Chondrocyte (in vitro differentiated cells): ENCODE results near the gene DUS2. TPM values are rescaled to one million over a fixed set of nuclear protein-coding genes. Genes with fewer than 3 reads are reported as not detected.

Experiments
- DNase-seq: peaks from one replicate; pipeline ENCODE4 v3.0.0; 2021; ENCODE audit warnings: mixed read lengths, low spot score
- H3K27ac Mint-ChIP-seq: one replicate; pipeline ENCODE4 v1.8.0; 2021; ENCODE audit warnings: mild to moderate bottlenecking, moderate library complexity, mixed read lengths; ENCODE audit not compliant: unreplicated experiment
- H3K27me3 Mint-ChIP-seq: 2 replicates; pipeline ENCODE4 v1.8.0; 2021; ENCODE audit warnings: low read depth, mixed read lengths
- H3K36me3 Mint-ChIP-seq: 2 replicates; pipeline ENCODE4 v1.8.0; 2021; ENCODE audit warnings: low read depth, mixed read lengths
- H3K4me1 Mint-ChIP-seq: 2 replicates; pipeline ENCODE4 v1.8.0; 2021; ENCODE audit warnings: low read depth, mild to moderate bottlenecking, mixed read lengths
- H3K4me3 Mint-ChIP-seq: one replicate; pipeline ENCODE4 v1.8.0; 2021; ENCODE audit warnings: mild to moderate bottlenecking, moderate library complexity, mixed read lengths; ENCODE audit not compliant: unreplicated experiment
- H3K9me3 Mint-ChIP-seq: 2 replicates; pipeline ENCODE4 v1.8.0; 2021; ENCODE audit warnings: low read depth, mixed read lengths
- total RNA-seq: library from RNA; stranded (reverse); gene quantifications from 3 replicates; pipeline ENCODE4 v1.2.1, GENCODE V29; 2021
- TF ChIP-seq, protein P1 (sequence below): fragments of 200-600 bp; sonication (generic); IDR thresholded peaks from 2 replicates; pipeline ENCODE4 v1.5.0; 2021; ENCODE audit warnings: antibody characterized with exemption, mild to moderate bottlenecking, moderate library complexity

Gene DUS2
- total RNA-seq, 1 donor from 2014 or later: 12.2 TPM

DNA sequence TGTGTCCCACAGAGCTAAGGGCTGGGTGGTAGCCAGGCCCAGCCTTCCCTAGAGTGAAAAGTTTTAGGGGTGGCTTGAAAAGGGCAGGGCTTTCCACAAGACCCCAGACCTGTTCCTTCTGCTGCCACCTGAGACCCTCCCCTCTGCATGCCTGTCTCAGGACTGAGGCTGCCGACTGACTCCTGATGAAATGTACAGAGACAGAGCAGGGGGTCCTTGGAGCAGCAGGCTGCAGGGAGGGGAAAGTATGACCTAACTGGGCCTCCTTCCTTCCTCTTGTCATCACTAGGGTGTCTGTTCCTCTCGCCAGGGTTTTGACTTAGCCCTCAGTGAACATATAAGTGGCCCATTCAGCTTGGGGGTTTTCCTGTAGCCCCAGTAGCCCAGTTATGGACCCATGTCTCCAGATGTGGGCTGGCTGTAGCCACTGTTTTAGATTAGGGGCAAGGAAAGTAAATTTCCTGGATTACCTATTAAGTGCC, 47.2 kb downstream of the DUS2 start:
- Mint-ChIP-seq H3K4me1 (peaks cover 22% of the 10 kb centered on the region), H3K27ac (no peak overlapping the region), H3K27me3 (no peaks in the 10 kb centered on the region), H3K36me3 (peaks cover 17% of the 10 kb centered on the region), H3K9me3 (no peaks in the 10 kb centered on the region), H3K4me3 (no peak overlapping the region)
- TF ChIP-seq, protein P1, sequence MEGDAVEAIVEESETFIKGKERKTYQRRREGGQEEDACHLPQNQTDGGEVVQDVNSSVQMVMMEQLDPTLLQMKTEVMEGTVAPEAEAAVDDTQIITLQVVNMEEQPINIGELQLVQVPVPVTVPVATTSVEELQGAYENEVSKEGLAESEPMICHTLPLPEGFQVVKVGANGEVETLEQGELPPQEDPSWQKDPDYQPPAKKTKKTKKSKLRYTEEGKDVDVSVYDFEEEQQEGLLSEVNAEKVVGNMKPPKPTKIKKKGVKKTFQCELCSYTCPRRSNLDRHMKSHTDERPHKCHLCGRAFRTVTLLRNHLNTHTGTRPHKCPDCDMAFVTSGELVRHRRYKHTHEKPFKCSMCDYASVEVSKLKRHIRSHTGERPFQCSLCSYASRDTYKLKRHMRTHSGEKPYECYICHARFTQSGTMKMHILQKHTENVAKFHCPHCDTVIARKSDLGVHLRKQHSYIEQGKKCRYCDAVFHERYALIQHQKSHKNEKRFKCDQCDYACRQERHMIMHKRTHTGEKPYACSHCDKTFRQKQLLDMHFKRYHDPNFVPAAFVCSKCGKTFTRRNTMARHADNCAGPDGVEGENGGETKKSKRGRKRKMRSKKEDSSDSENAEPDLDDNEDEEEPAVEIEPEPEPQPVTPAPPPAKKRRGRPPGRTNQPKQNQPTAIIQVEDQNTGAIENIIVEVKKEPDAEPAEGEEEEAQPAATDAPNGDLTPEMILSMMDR: no peak
- peak; percentile 18 for DNase-seq

DNA sequence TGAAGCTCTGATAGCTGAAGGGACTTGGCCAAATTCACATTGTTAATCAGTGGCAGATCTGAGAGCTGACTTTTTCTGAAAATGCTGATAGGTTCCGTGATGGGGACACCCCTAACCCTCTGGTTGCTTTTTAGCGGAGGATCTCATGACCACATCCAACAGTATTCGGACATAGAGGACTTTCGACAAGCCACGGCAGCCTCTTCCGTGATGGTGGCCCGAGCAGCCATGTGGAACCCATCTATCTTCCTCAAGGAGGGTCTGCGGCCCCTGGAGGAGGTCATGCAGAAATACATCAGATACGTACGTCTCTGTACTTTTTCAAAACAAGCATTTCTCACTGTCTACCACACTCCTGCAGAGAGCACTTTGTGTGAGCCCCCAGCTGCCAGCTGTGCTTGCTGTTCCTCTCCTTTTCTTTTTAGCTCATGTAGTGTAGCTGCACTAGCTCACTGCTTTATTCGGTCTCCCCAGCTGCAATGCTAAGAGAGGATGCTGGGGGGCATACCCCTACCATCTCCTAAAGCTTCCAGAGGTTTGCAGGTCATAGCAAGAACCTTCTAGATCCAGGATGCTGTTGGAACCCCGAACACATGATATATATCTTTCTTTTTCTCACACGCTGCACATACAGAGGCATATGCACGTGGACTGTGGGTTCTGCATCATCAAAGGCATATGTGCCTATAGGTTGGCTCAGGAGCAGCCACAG, 47.9 kb downstream of the DUS2 start:
- H3K27me3 Mint-ChIP-seq: no peaks in the 10 kb centered on the region
- H3K27ac Mint-ChIP-seq: no peak overlapping the region
- no peak overlapping the region for H3K4me3 Mint-ChIP-seq
- TF ChIP-seq, protein P1: no peak
- peaks cover 15% of the 10 kb centered on the region for H3K4me1 Mint-ChIP-seq
- H3K9me3 Mint-ChIP-seq: no peaks in the 10 kb centered on the region
- H3K36me3 Mint-ChIP-seq: peaks cover 20% of the 10 kb centered on the region
- peak; percentile 40 for DNase-seq

DNA sequence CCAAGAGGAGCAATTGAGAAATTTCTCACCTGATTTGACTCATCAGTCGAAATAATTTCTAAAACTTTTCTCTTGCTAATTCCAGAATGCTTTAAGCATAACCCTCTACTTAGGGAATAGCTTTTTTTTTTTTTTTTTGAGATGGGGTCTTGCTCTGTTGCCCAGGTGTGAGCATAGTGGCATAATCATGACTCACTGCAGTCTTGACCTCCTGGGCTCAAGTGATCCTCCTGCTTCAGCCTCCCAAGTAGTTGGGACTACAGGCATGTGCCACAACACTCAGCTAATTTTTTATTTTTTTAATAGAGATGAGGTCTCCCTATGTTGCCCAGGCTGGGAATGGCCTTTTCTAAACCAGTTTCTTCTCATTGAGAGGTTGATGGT, 48.4 kb downstream of the DUS2 start:
- no peak overlapping the region for H3K4me3 Mint-ChIP-seq
- no peaks in the 10 kb centered on the region for H3K9me3 Mint-ChIP-seq
- peaks cover 10% of the 10 kb centered on the region for H3K4me1 Mint-ChIP-seq
- no peaks in the 10 kb centered on the region for H3K27me3 Mint-ChIP-seq
- no peak for DNase-seq
- peaks cover 24% of the 10 kb centered on the region for H3K36me3 Mint-ChIP-seq
- TF ChIP-seq, protein P1: no peak
- H3K27ac Mint-ChIP-seq: no peak overlapping the region

DNA sequence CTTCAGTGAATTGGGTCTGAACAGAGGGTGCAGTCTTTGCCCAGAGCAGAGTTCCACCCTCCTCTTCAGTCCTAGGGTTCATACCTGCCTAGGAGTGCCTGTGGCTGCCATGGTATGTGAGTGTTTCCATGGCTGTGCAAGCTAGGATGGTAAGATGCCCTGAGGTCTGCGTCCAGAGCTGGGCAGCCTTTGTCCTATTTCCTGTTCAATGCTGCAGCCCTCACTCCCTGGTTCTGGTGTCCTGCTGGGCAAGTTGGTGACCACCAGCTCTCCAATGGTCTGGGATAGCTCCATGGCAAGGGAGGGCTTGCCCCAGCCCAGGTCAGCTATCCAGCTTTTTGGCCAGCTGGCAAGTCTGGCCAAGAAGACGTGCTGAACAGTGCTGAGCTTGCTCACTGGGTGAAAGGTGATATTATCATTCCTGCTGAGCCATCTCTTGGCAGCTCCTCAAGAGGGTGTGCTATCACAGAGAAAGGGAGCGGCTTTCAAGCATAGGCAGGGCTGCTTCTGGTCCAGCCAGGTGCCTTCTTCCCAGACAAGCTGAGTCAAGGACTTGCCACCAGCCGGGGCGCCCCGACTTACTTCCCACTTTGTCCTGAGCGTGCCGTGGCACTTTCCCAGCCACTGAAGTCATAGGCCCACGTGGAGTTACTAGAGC, 49.1 kb downstream of the DUS2 start:
- DNase-seq: peak; percentile 69
- TF ChIP-seq, protein P1: no peak
- H3K4me3 Mint-ChIP-seq: no peak overlapping the region
- no peaks in the 10 kb centered on the region for H3K9me3 Mint-ChIP-seq
- peaks cover 9% of the 10 kb centered on the region for H3K4me1 Mint-ChIP-seq
- H3K27me3 Mint-ChIP-seq: no peaks in the 10 kb centered on the region
- H3K27ac Mint-ChIP-seq: no peak overlapping the region
- peaks cover 26% of the 10 kb centered on the region for H3K36me3 Mint-ChIP-seq

DNA sequence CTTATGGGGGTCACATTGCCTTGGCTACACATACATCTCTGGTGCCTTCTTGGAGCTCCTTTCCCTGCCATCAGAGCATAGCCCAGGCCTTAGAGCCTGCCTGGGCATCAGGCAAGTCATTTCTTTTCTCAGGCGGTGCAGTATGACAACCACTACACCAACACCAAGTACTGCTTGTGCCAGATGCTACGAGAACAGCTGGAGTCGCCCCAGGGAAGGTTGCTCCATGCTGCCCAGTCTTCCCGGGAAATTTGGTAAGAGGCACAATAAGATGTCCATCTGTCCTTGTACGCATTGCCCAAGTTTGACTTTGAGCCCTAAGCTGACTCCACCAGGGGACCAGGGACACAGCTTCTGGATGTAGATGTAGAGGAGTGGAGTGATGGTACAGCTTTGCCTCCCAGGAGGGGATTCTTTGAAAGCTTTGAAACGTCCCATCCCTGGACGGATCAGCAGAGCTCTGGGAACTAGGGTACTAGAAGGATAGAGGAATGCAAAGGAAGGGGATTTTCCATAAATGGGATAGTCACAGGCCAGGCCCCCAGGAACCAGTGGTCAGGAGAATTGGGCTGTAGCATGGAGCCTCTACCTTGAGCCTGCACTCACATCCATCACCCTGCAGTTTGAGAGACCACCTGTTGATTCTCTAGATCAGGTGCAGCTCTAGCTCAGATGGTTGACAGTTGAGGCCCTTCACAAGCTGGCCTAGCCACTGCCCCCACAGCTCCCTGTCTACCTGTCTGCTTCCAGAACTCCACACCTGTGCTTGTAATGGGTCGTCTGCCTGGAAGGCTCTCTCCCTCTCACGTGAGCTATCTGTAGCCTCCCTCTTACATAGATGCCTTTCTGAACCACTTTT, 51.0 kb downstream of the DUS2 start:
- Mint-ChIP-seq H3K4me3 (no peak overlapping the region), H3K9me3 (no peaks in the 10 kb centered on the region), H3K4me1 (peaks cover 5% of the 10 kb centered on the region), H3K27ac (no peak overlapping the region), H3K27me3 (no peaks in the 10 kb centered on the region), H3K36me3 (peaks cover 33% of the 10 kb centered on the region)
- DNase-seq: peak; percentile 17
- TF ChIP-seq, protein P1: no peak
